HEK293T (cell line): ENCODE data around the gene SNRPE.

Experiments used
- CTCF ChIA-PET: fragments of 350-600 bp; formaldehyde crosslinking; extraction: SDS; loops from one replicate; lab custom pipeline; 2021; ENCODE audit warnings: antibody characterized with exemption, inconsistent platforms; lab: Yijun Ruan, JAX
- POLR2A ChIA-PET: fragments of 350-600 bp; formaldehyde crosslinking; extraction: SDS; loops from one replicate; lab custom pipeline; 2020; ENCODE audit warnings: antibody characterized with exemption, inconsistent platforms; lab: Yijun Ruan, JAX
- DNase-seq: peaks from one replicate; pipeline ENCODE4 v3.0.0; 2012; ENCODE audit warnings: mixed read lengths; ENCODE audit errors: extremely low spot score
- ARNT ChIP-seq: fragments of 450-650 bp; IDR thresholded peaks from 2 replicates; pipeline ENCODE4 v1.6.1; 2017; ENCODE audit warnings: mild to moderate bottlenecking
- BHLHE40 ChIP-seq: fragments of 450-650 bp; IDR thresholded peaks from 2 replicates; pipeline ENCODE4 v1.6.1; 2016; ENCODE audit warnings: mild to moderate bottlenecking, moderate library complexity, borderline replicate concordance
- CTBP1 ChIP-seq: fragments of 450-650 bp; IDR thresholded peaks from 2 replicates; pipeline ENCODE4 v1.6.1; 2016; ENCODE audit warnings: borderline replicate concordance
- ELF4 ChIP-seq: fragments of 450-650 bp; IDR thresholded peaks from 2 replicates; pipeline ENCODE4 v1.6.1; 2017; ENCODE audit warnings: antibody characterized with exemption
- FOXA1 ChIP-seq: fragments of 450-650 bp; IDR thresholded peaks from 2 replicates; pipeline ENCODE4 v1.6.1; 2016; ENCODE audit warnings: mild to moderate bottlenecking
- FOXK2 ChIP-seq: fragments of 450-650 bp; IDR thresholded peaks from 2 replicates; pipeline ENCODE4 v1.6.1; 2016; ENCODE audit warnings: mild to moderate bottlenecking
- FOXM1 ChIP-seq: fragments of 450-650 bp; IDR thresholded peaks from 2 replicates; pipeline ENCODE4 v1.6.1; 2017; ENCODE audit warnings: mild to moderate bottlenecking, borderline replicate concordance
- HDGF ChIP-seq: fragments of 450-650 bp; IDR thresholded peaks from 2 replicates; pipeline ENCODE4 v1.6.1; 2017; ENCODE audit warnings: antibody characterized with exemption, borderline replicate concordance
- L3MBTL2 ChIP-seq: fragments of 450-650 bp; conservative IDR thresholded peaks from 2 replicates; pipeline ENCODE4 v1.6.1; 2016; ENCODE audit warnings: mild to moderate bottlenecking
- LEF1 ChIP-seq: fragments of 450-650 bp; IDR thresholded peaks from 2 replicates; pipeline ENCODE4 v1.6.1; 2017; ENCODE audit warnings: mild to moderate bottlenecking, borderline replicate concordance
- NFRKB ChIP-seq: fragments of 450-650 bp; IDR thresholded peaks from 2 replicates; pipeline ENCODE4 v1.6.1; 2016; ENCODE audit warnings: mild to moderate bottlenecking, moderate library complexity
- PKNOX1 ChIP-seq: fragments of 450-650 bp; IDR thresholded peaks from 2 replicates; pipeline ENCODE4 v1.6.1; 2016
- SP1 ChIP-seq: fragments of 450-650 bp; IDR thresholded peaks from 2 replicates; pipeline ENCODE4 v1.6.1; 2017
- SUZ12 ChIP-seq: fragments of 450-650 bp; IDR thresholded peaks from 2 replicates; pipeline ENCODE4 v1.6.1; 2016; ENCODE audit warnings: mild to moderate bottlenecking
- TARDBP ChIP-seq: fragments of 450-650 bp; IDR thresholded peaks from 2 replicates; pipeline ENCODE4 v1.6.1; 2016
- ZNF384 ChIP-seq: fragments of 450-650 bp; IDR thresholded peaks from 2 replicates; pipeline ENCODE4 v1.6.1; 2016

The SNRPE gene

GRCh38 chr1:203905275-203905674 is 43.9 kb downstream of the SNRPE start:
- no peak for TF ChIP-seq L3MBTL2
- no peak for TF ChIP-seq SUZ12
- DNase-seq: no peak
- POLR2A ChIA-PET: no interaction called here
- CTCF ChIA-PET: no interaction called here

- TF ChIP-seq FOXM1 (no peak), LEF1 (no peak), NFRKB (no peak), PKNOX1 (no peak), SP1 (no peak), FOXA1 (no peak), L3MBTL2 (no peak), CTBP1 (no peak), SUZ12 (no peak), ELF4 (no peak), BHLHE40 (no peak), FOXK2 (no peak), HDGF (no peak), ARNT (no peak), ZNF384 (no peak), TARDBP (no peak)
- DNase-seq: no peak
- ChIA-PET CTCF (no interaction called here), POLR2A (no interaction called here)
These were observed 45.5 kb downstream of the SNRPE start for GRCh38 chr1:203906932-203907331.

- ChIA-PET POLR2A (no interaction called here), CTCF (no interaction called here)
- no peak for DNase-seq
- TF ChIP-seq NFRKB (no peak), SUZ12 (no peak)
These were observed 46.5 kb downstream of the SNRPE start for GRCh38 chr1:203907901-203908300.

- TF ChIP-seq LEF1 (no peak), SP1 (no peak), BHLHE40 (no peak), ELF4 (no peak), FOXK2 (no peak), FOXM1 (no peak), FOXA1 (no peak), ZNF384 (no peak), TARDBP (no peak), PKNOX1 (no peak), CTBP1 (no peak), NFRKB (no peak), HDGF (no peak), SUZ12 (no peak), ARNT (no peak)
- DNase-seq: no peak
- ChIA-PET POLR2A (no interaction called here), CTCF (no interaction called here)
These were observed 50.4 kb downstream of the SNRPE start for GRCh38 chr1:203911806-203912205.

- POLR2A ChIA-PET: no interaction called here
- CTCF ChIA-PET: no interaction called here
- TF ChIP-seq FOXA1 (no peak), ARNT (no peak), FOXM1 (no peak), SUZ12 (no peak), CTBP1 (no peak), TARDBP (no peak), FOXK2 (no peak), ELF4 (no peak), L3MBTL2 (no peak), BHLHE40 (no peak), LEF1 (no peak), SP1 (no peak), PKNOX1 (no peak), NFRKB (no peak), ZNF384 (no peak), HDGF (no peak)
- DNase-seq: no peak
These were observed 51.7 kb downstream of the SNRPE start for GRCh38 chr1:203913073-203913521.

- TF ChIP-seq TARDBP (no peak), HDGF (no peak), SUZ12 (no peak), PKNOX1 (no peak), SP1 (no peak)
- ChIA-PET CTCF (no interaction called here), POLR2A (interaction anchor here (0.6 kb wide), 1 partner anchor 1077 kb away, joined by 3 read pairs; no protein-coding TSS in a partner anchor)
- no peak for DNase-seq
These were observed 52.9 kb downstream of the SNRPE start for GRCh38 chr1:203914292-203914691.
